T-cell (primary cell): Measurements from ENCODE around the gene MBD1. TPM values are rescaled to one million over a fixed set of nuclear protein-coding genes. Genes with fewer than 3 reads are reported as not detected.

Experiments
- ATAC-seq, 4 experiments: fragments of 200-7000 bp in 3 of 4; fragments of 150-1000 bp in 1 of 4; cut with Tn5 transposase; replicated peaks in 1 of 4; 1 replicate in 3 of 4; 2 replicates in 1 of 4; pipeline ENCODE4 v1.10.0; 2021; ENCODE audit warnings: moderate library complexity in 3 of 4, mild to moderate bottlenecking in 2 of 4, moderate number of reproducible peaks in 1 of 4
- CTCF ChIA-PET, 2 donors: fragments of 300-600 bp; sonication (Branson Sonifier 250); formaldehyde crosslinking; loops; one replicate each; lab custom pipeline; 2022; ENCODE audit warnings: antibody characterized with exemption in 2 of 2; lab: Charles Lee
- POLR2A ChIA-PET, 2 donors: fragments of 300-600 bp; sonication (Branson Sonifier 250); formaldehyde crosslinking; loops; one replicate each; lab custom pipeline; 2022; ENCODE audit warnings: antibody characterized with exemption in 2 of 2; lab: Charles Lee
- DNase-seq, 35 experiments: peaks; one replicate each; pipeline versions ENCODE4 v3.0.0 to v3.0.0-alpha.2; 2013 to 2023
- H3K27ac ChIP-seq: one replicate; pipeline ENCODE4 v1.5.1; 2013; ENCODE audit warnings: low read length
- H3K27me3 ChIP-seq, 2 experiments: replicated peaks in 1 of 2; 1 replicate in 1 of 2; 2 replicates in 1 of 2; pipeline versions ENCODE4 v1.6.1 to v1.7.0; 2013; ENCODE audit warnings: low read length in 1 of 2, mixed read lengths in 1 of 2; ENCODE audit not compliant: control insufficient read depth in 2 of 2, insufficient read depth in 2 of 2; ENCODE audit errors: extremely low read depth in 1 of 2
- H3K36me3 ChIP-seq, 2 donors: 1 replicate in 1 of 2; 2 replicates in 1 of 2; pipeline versions ENCODE4 v1.6.1 to v1.7.0; 2013; ENCODE audit warnings: low read length in 1 of 2; ENCODE audit not compliant: control insufficient read depth in 2 of 2, insufficient read depth in 1 of 2; ENCODE audit errors: extremely low read depth in 1 of 2
- H3K4me1 ChIP-seq, 2 experiments: 1 replicate in 1 of 2; 2 replicates in 1 of 2; pipeline versions ENCODE4 v1.6.1 to v1.7.0; 2013; ENCODE audit warnings: low read length in 2 of 2, mixed read lengths in 1 of 2; ENCODE audit not compliant: insufficient read depth in 2 of 2, control insufficient read depth in 1 of 2; ENCODE audit errors: extremely low read depth in 1 of 2
- H3K4me3 ChIP-seq, 2 donors: 1 replicate in 1 of 2; 2 replicates in 1 of 2; pipeline versions ENCODE4 v1.5.1 to v1.7.0; 2013; ENCODE audit warnings: mild to moderate bottlenecking in 2 of 2, low read length in 1 of 2, moderate library complexity in 1 of 2; ENCODE audit not compliant: control insufficient read depth in 1 of 2; ENCODE audit errors: extremely low read depth in 1 of 2
- H3K9me3 ChIP-seq: 2 replicates; pipeline ENCODE4 v1.7.0; 2013
- H3K27ac Mint-ChIP-seq, 2 donors: one replicate each; pipeline ENCODE4 v1.8.0; 2020 to 2021; ENCODE audit warnings: mild to moderate bottlenecking in 2 of 2, mixed read lengths in 2 of 2
- H3K27me3 Mint-ChIP-seq, 2 donors: one replicate each; pipeline ENCODE4 v1.8.0; 2021 to 2022; ENCODE audit warnings: mixed read lengths in 2 of 2
- H3K36me3 Mint-ChIP-seq: one replicate; pipeline ENCODE4 v1.8.0; 2021; ENCODE audit warnings: mixed read lengths
- H3K4me1 Mint-ChIP-seq, 3 donors: one replicate each; pipeline ENCODE4 v1.8.0; 2020 to 2022; ENCODE audit warnings: mixed read lengths in 3 of 3, mild to moderate bottlenecking in 1 of 3
- H3K4me3 Mint-ChIP-seq, 3 donors: one replicate each; pipeline ENCODE4 v1.8.0; 2020 to 2022; ENCODE audit warnings: mild to moderate bottlenecking in 3 of 3, mixed read lengths in 3 of 3, moderate library complexity in 3 of 3
- H3K9me3 Mint-ChIP-seq, 3 donors: one replicate each; pipeline ENCODE4 v1.8.0; 2020 to 2022; ENCODE audit warnings: mixed read lengths in 3 of 3
- WGBS: methylation state at CpG from one replicate; pipeline ENCODE4 v1.1.5; 2013; ENCODE audit warnings: missing lambda C conversion rate; ENCODE audit not compliant: insufficient coverage; 5-methylcytosine and 5-hydroxymethylcytosine counted together
- total RNA-seq, 35 experiments: library from RNA in 6 of 35; stranded (reverse) in 6 of 35; fragments of 120-200 nt in 1 of 35; gene quantifications; one replicate each; pipeline versions ENCODE4 v1.2.1 to v1.2.4 and lab custom pipeline; 2013 to 2026

MBD1 gene
- total RNA-seq, 5 donors from 2014 or later (not counting 1 experiment from before 2014, with no cell fraction given) = 98.2 to 151 (median 136) TPM

DNA sequence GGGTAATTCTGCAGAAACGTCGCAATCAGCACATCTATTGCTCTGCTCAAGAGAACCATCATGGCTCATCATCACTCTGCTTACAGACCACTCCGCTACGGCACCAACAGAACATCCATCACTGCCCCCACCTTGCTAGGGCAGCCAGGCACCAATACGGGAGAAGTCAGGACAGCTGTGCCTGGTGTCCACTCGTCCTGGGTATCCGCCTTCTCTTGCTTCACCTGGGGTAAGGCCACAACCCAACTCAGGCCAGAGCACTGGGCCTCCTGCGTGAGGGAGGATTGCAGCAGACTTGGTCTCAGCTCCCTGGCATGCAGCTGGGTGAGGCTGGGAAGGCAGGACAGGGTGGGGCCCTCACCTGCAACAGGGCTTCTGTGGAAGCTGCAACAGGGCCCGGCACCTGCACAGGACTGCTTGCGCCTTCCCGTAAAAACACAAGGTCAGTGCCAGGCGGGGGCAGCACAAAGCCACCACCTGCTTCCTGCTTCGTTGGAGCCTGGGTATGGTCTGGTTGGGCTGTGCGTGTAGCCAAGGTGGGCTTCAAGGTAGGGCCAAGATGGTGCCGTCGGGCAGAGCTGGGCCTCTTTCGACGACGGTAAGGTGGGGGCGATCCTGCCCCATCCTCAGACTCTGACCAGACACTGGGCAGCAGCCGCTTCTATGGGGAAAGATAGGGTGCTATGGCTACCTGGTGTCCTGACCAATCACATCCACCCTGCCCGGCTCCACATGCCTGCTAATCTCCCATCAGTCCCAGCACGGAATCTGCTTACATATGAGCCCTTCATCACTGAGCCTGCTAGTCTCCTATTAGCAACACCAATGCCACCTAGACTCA lies 7.9 kb downstream of the MBD1 start:
- Histone ChIP-seq H3K4me3 (no peak overlapping the region), H3K36me3 (peaks cover 37 to 88% of the 10 kb centered on the region in 2 donors), H3K9me3 (no peaks in the 10 kb centered on the region), H3K27ac (no peak overlapping the region), H3K4me1 (peaks cover 0 to 2% of the 10 kb centered on the region in 2 experiments), H3K27me3 (no peaks in the 10 kb centered on the region)
- ATAC-seq = no peak
- 97% methylated on average over 15 of the region's 23 CpGs for WGBS
- no peak overlapping the region for H3K27ac Mint-ChIP-seq
- no peaks in the 10 kb centered on the region for H3K9me3 Mint-ChIP-seq
- H3K4me3 Mint-ChIP-seq = no peak overlapping the region
- peaks cover 64% of the 10 kb centered on the region for H3K36me3 Mint-ChIP-seq
- H3K4me1 Mint-ChIP-seq = peaks cover 0 to 9% (median 5%) of the 10 kb centered on the region in 3 donors
- H3K27me3 Mint-ChIP-seq = no peaks in the 10 kb centered on the region
- POLR2A ChIA-PET = no interaction called here
- CTCF ChIA-PET = no interaction called here
- no peak for DNase-seq

DNA sequence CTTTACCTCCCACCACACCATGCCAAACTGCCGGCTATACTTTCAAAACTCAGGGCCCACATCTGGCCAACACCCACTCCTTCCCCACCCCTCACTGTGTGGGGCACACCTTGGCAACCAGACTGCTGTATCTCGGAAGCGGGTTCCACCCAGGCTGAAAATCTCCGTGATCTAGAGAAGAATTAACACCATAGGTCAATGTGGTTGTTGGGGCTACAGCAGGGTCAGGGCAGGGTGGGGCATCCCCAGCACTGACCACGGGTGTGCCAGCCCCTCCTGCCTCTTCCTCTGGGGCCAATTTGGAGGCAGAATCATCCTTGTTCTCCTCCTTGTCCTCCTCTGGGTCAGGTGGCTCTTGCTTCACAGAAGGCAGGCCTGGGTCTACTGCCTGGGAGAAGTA lies 8.8 kb downstream of the MBD1 start:
- ChIA-PET CTCF (interaction anchor here in 1 of 2 donors (1.9 kb wide), 1 partner anchor 9 kb away, joined by 5 read pairs; the partner anchor contains the start of gene MBD1), POLR2A (interaction anchor here in 1 of 2 donors (0.6 kb wide), 1 partner anchor 17 kb away, joined by 3 read pairs; no protein-coding TSS in a partner anchor)
- Histone ChIP-seq H3K4me1 (peaks cover 0 to 8% of the 10 kb centered on the region in 2 experiments), H3K27me3 (no peaks in the 10 kb centered on the region), H3K9me3 (no peaks in the 10 kb centered on the region), H3K36me3 (peaks cover 37 to 81% of the 10 kb centered on the region in 2 donors), H3K27ac (no peak overlapping the region), H3K4me3 (no peak overlapping the region)
- no peak overlapping the region for H3K27ac Mint-ChIP-seq
- no peak overlapping the region for H3K4me3 Mint-ChIP-seq
- DNase-seq = no peak
- no peaks in the 10 kb centered on the region for H3K27me3 Mint-ChIP-seq
- peaks cover 6 to 10% (median 6%) of the 10 kb centered on the region in 3 donors for H3K4me1 Mint-ChIP-seq
- peaks cover 61% of the 10 kb centered on the region for H3K36me3 Mint-ChIP-seq
- H3K9me3 Mint-ChIP-seq = no peaks in the 10 kb centered on the region
- WGBS = 80% methylated on average over 3 of the region's 5 CpGs
- no peak for ATAC-seq

DNA sequence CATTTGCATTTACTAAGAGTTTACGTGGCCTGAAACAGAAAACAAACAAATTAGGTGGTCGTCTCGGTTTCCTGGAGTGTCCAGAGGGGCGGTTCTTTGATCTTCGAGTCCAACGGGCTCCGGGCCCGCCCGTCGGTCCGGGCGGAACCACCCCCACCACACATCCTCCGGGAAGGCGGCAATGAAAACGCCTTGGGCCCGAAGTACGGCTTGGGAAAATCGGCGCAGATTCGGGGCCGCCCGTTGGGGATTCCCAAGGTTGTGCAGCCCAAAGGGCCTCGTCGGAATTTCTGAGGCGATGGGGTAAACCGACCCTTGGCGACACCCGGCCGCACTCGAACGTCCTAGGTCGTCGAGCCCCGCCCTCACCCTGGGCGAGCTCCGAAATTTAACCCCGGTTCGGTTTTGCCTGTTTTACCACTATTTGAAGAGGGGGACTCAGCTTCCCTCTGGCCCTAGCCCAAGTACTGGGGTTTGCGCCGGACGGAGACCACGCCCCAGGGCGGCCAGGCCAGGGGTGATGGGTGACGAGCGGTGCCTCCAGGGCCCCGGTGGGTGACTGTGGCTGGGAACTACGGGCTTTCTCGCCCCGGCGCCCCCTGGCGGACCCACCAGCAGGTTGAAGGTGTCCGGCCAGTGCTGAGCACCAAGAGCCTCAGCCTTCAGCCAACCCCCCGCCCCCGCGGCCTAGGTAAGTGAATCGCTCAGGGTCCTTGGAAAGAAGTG lies 13.1 kb downstream of the MBD1 start:
- ChIA-PET POLR2A (interaction anchor here in 1 of 2 donors (0.6 kb wide), 1 partner anchor 9 kb away, joined by 6 read pairs; no protein-coding TSS in a partner anchor), CTCF (interaction anchor here (0.7 to 1.9 kb wide), 8 partner anchors 11 to 757 kb away, joined by 3 to 7 read pairs (median 3); partner anchors contain the start of gene MBD1 (in 1 of the 2))
- Histone ChIP-seq H3K4me3 (peak overlapping the region; percentile 54 to 72), H3K36me3 (peaks cover 15 to 40% of the 10 kb centered on the region in 2 donors), H3K9me3 (no peaks in the 10 kb centered on the region), H3K27me3 (no peaks in the 10 kb centered on the region), H3K27ac (peak overlapping the region; percentile 32), H3K4me1 (peaks cover 0 to 29% of the 10 kb centered on the region in 2 experiments)
- Mint-ChIP-seq H3K36me3 (peaks cover 28% of the 10 kb centered on the region), H3K4me3 (peak overlapping the region; percentile 81 to 88 (median 88)), H3K4me1 (peaks cover 24 to 26% (median 25%) of the 10 kb centered on the region in 3 donors), H3K27me3 (no peaks in the 10 kb centered on the region), H3K27ac (peak overlapping the region; percentile 66 to 68), H3K9me3 (no peaks in the 10 kb centered on the region)
- ATAC-seq (peak; percentile 66 to 75 (median 69)), DNase-seq (peak; percentile 27 to 82 (median 67))
- 20% methylated on average over 38 of the region's 56 CpGs for WGBS

GRCh38 chr18:50266248-50266704 lies 15.0 kb downstream of the MBD1 start, which contains the start of gene CFAP53:
TSS of gene CFAP53 (minus strand) at chr18:50266495. CDS start at chr18:50266404, 91 bp downstream.
- peak within 1 kb of the TSS; percentile 72 to 74 for H3K27ac Mint-ChIP-seq
- Histone ChIP-seq H3K4me3 (peak within 1 kb of the TSS; percentile 61 to 79), H3K27me3 (no peaks in the 10 kb centered on the region), H3K9me3 (no peaks in the 10 kb centered on the region), H3K27ac (peak within 1 kb of the TSS; percentile 35), H3K36me3 (peaks cover 6 to 21% of the 10 kb centered on the region in 2 donors), H3K4me1 (peaks cover 0 to 29% of the 10 kb centered on the region in 2 experiments)
- CTCF ChIA-PET = interaction anchor here in 1 of 2 donors (0.5 to 1.3 kb wide), 4 partner anchors 11 to 108 kb away, joined by 3 to 8 read pairs (median 3); partner anchors contain the start of gene MBD1
- H3K36me3 Mint-ChIP-seq = peaks cover 12% of the 10 kb centered on the region
- ATAC-seq (peak; percentile 87 to 95 (median 92)), DNase-seq (peak; percentile 66 to 89 (median 76))
- no peaks in the 10 kb centered on the region for H3K27me3 Mint-ChIP-seq
- 0% methylated on average over 33 of the region's 37 CpGs for WGBS
- peak within 1 kb of the TSS; percentile 81 to 88 (median 88) for H3K4me3 Mint-ChIP-seq
- H3K4me1 Mint-ChIP-seq = peaks cover 24 to 26% (median 25%) of the 10 kb centered on the region in 3 donors
- POLR2A ChIA-PET = interaction anchor here in 1 of 2 donors (0.6 kb wide), 1 partner anchor 15 kb away, joined by 3 read pairs; the partner anchor contains the start of gene MBD1
- no peaks in the 10 kb centered on the region for H3K9me3 Mint-ChIP-seq

DNA sequence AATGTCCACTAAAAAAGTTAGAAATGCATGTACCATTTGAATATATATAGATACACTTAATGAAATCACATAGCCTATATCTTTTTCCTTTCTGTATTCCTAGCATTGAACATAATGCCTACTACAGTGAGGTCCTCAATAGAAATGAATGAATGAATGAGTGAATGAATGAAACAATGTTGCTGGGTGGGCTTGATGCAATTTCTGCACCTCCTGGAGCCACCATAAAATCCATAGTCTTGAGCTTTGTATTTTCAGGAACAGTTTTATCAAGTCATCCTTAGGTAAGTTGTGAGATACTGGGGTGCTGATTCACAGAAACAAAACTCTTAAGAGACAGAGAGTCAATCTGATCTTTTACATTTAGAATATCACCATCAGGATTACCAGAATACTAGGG lies 18.3 kb downstream of the MBD1 start:
- peaks cover 20 to 24% (median 23%) of the 10 kb centered on the region in 3 donors for H3K4me1 Mint-ChIP-seq

More for the DNA sequence above, 18.3 kb downstream of the MBD1 start:
- Histone ChIP-seq H3K4me3 (no peak overlapping the region), H3K27me3 (no peaks in the 10 kb centered on the region), H3K36me3 (no peaks in the 10 kb centered on the region), H3K4me1 (peaks cover 0 to 22% of the 10 kb centered on the region in 2 experiments), H3K27ac (no peak overlapping the region), H3K9me3 (no peaks in the 10 kb centered on the region)
- DNase-seq (no peak), ATAC-seq (no peak)
- no peak overlapping the region for H3K27ac Mint-ChIP-seq
- CTCF ChIA-PET = interaction anchor here (0.6 to 1.6 kb wide), 3 partner anchors 80 to 103 kb away, joined by 3 read pairs; no protein-coding TSS in a partner anchor
- H3K9me3 Mint-ChIP-seq = no peaks in the 10 kb centered on the region
- H3K36me3 Mint-ChIP-seq = peaks cover 4% of the 10 kb centered on the region
- H3K4me3 Mint-ChIP-seq = no peak overlapping the region
- H3K27me3 Mint-ChIP-seq = no peaks in the 10 kb centered on the region
- POLR2A ChIA-PET = no interaction called here
